ENCODE results near the gene TMEM167A. TPM values are rescaled to one million over a fixed set of nuclear protein-coding genes. Genes with fewer than 3 reads are reported as not detected.

The TMEM167A gene
- total and polyA plus RNA-seq, 2 of the 8 experiments (the other 6 are each of a cell fraction or from before 2014, with no cell fraction given): 50.6 to 178 TPM

DNA sequence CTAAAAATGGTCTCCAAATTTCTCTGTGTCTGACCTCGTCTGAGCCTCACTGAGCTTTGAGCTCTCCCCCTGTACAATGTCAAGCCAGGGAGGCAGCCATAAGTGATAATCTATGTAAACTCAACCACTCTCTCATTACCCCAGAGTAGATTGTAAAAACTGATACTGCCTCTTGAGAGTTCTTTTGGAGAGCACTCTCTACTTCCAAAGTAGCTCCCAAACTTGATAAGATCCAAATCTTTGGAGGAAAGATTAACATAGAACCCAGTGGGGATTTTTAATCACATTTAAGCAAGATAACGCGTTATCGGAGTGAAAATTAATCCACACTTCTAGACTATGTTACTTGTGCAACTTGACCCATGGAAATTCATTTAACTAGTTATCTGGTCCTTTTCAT lies 54.9 kb downstream of the TMEM167A start (continued):
- TF ChIP-seq NRF1 (IDR thresholded peaks at IDR 0.05; ENCODE audit: low read depth, low read length): no peak
- TF ChIP-seq SIRT6 (IDR thresholded peaks at IDR 0.05; ENCODE audit: low read length): no peak
- TF ChIP-seq CEBPB (IDR thresholded peaks at IDR 0.05; ENCODE audit: low read depth, low read length): no peak
- no peak for TF ChIP-seq HDAC6 (IDR thresholded peaks at IDR 0.05; ENCODE audit: low read depth, low read length)
- no peak for TF ChIP-seq SAP30 (IDR thresholded peaks at IDR 0.05; ENCODE audit: insufficient read depth, insufficient replicate concordance, low read length)
- no peak for TF ChIP-seq TBP (IDR thresholded peaks at IDR 0.05; ENCODE audit: low read depth, low read length)
- no peak for TF ChIP-seq KDM4A (IDR thresholded peaks at IDR 0.05; ENCODE audit: low read depth, low read length, severe bottlenecking)

All from H1 (cell line).